HCT116 (cell line): ENCODE data around the gene MAP3K2. TPM values are rescaled to one million over a fixed set of nuclear protein-coding genes. Genes with fewer than 3 reads are reported as not detected.

Experiments used
- ATAC-seq: fragments of 200-7000 bp; cut with Tn5 transposase; 2 replicates; pipeline ENCODE4 v1.9.1; 2020; ENCODE audit warnings: mild to moderate bottlenecking, moderate library complexity
- BruUV-seq: library from RNA; stranded (reverse); fragments of 400-500 nt; replicated peaks from 2 replicates; lab custom pipeline; 2021; lab: Mats Ljungman, UMichigan
- CTCF ChIA-PET: fragments of 300-600 bp; sonication (Branson Sonifier 250); formaldehyde crosslinking; loops from one replicate; lab custom pipeline; 2021; ENCODE audit warnings: antibody characterized with exemption; lab: Charles Lee
- POLR2A ChIA-PET: fragments of 300-600, 350-600 bp; sonication (Branson Sonifier 250); formaldehyde crosslinking; loops from one replicate; lab custom pipeline; 2021; ENCODE audit warnings: antibody characterized with exemption; lab: Charles Lee
- RAD21 ChIA-PET, 2 experiments: fragments of 300-600 bp; sonication (Branson Sonifier 250); formaldehyde crosslinking; loops; one replicate each; lab custom pipeline; 2023; ENCODE audit warnings: low total read pairs in 2 of 2; ENCODE audit not compliant: uncharacterized antibody in 2 of 2, unreplicated experiment in 2 of 2, low non-redundant PET in 1 of 2; lab: Charles Lee
- DNase-seq: peaks from one replicate; pipeline ENCODE4 v3.0.0-alpha.2; 2010; ENCODE audit warnings: low read depth, low spot score
- H2AFZ ChIP-seq: fragments of 200-600 bp; shearing (Covaris generic), sonication (generic); 2 replicates; pipeline ENCODE4 v1.6.1; 2017; ENCODE audit warnings: low read depth, mixed run types, mixed read lengths, antibody characterized with exemption, low read length; ENCODE audit not compliant: poor library complexity, severe bottlenecking
- H3K27ac ChIP-seq: 2 replicates; pipeline ENCODE4 v1.5.1; 2012; ENCODE audit warnings: low read depth, low read length
- H3K27me3 ChIP-seq: fragments of 200-600 bp; sonication (generic); 2 replicates; pipeline ENCODE4 v1.6.1; 2016; ENCODE audit warnings: mixed run types, low read length, mixed read lengths; ENCODE audit not compliant: insufficient read depth
- H3K36me3 ChIP-seq, 2 experiments: fragments of 200-500 bp in 1 of 2; fragments of 200-600 bp in 1 of 2; sonication (Bioruptor generic) in 1 of 2; sonication (generic) in 1 of 2; 2 replicates each; pipeline versions ENCODE4 v1.5.1 to v1.6.1; 2014 to 2016; ENCODE audit warnings: low read length in 2 of 2, inconsistent platforms in 1 of 2, mixed read lengths in 1 of 2, mixed run types in 1 of 2; ENCODE audit not compliant: insufficient read depth in 2 of 2, control insufficient read depth in 1 of 2
- H3K4me1 ChIP-seq, 2 experiments: fragments of 200-600 bp in 1 of 2; sonication (generic) in 1 of 2; 2 replicates each; pipeline versions ENCODE4 v1.5.1 to v1.6.1; 2012 to 2017; ENCODE audit warnings: low read length in 2 of 2, inconsistent platforms in 1 of 2, mild to moderate bottlenecking in 1 of 2, mixed read lengths in 1 of 2, mixed run types in 1 of 2, moderate library complexity in 1 of 2; ENCODE audit not compliant: insufficient read depth in 2 of 2, control insufficient read depth in 1 of 2
- H3K4me2 ChIP-seq: fragments of 200-600 bp; sonication (generic); 2 replicates; pipeline ENCODE4 v1.6.1; 2017; ENCODE audit warnings: mixed run types, low read length, mixed read lengths
- H3K4me3 ChIP-seq, 2 experiments: fragments of 200-600 bp in 1 of 2; sonication (generic) in 1 of 2; replicated peaks in 1 of 2; 2 replicates each; pipeline ENCODE4 v1.5.1; 2011 to 2016; ENCODE audit warnings: low read length in 2 of 2, control low read depth in 1 of 2, low read depth in 1 of 2, mild to moderate bottlenecking in 1 of 2, mixed read lengths in 1 of 2, mixed run types in 1 of 2
- H3K79me2 ChIP-seq: fragments of 200-600 bp; sonication (generic); 2 replicates; pipeline ENCODE4 v1.6.1; 2017; ENCODE audit warnings: mild to moderate bottlenecking, mixed run types, low read length, moderate library complexity, mixed read lengths; ENCODE audit not compliant: insufficient read depth
- H3K9ac ChIP-seq: fragments of 200-600 bp; sonication (generic); 2 replicates; pipeline ENCODE4 v1.6.1; 2016; ENCODE audit warnings: low read length, mixed read lengths
- H3K9me2 ChIP-seq: fragments of 200-600 bp; sonication (generic), shearing (Covaris generic); 2 replicates; pipeline ENCODE4 v1.6.1; 2017; ENCODE audit warnings: mixed run types, mild to moderate bottlenecking, moderate library complexity; ENCODE audit not compliant: insufficient read depth
- H3K9me3 ChIP-seq, 2 experiments: fragments of 200-500 bp in 1 of 2; fragments of 200-600 bp in 1 of 2; sonication (Bioruptor generic) in 1 of 2; sonication (generic) in 1 of 2; 2 replicates each; pipeline ENCODE4 v1.6.1; 2014 to 2017; ENCODE audit warnings: low read length in 2 of 2, mixed read lengths in 2 of 2, inconsistent platforms in 1 of 2, low read depth in 1 of 2, mild to moderate bottlenecking in 1 of 2, mixed run types in 1 of 2, moderate library complexity in 1 of 2; ENCODE audit not compliant: control insufficient read depth in 1 of 2, insufficient read depth in 1 of 2
- H4K20me1 ChIP-seq: fragments of 200-600 bp; sonication (generic), shearing (Covaris generic); 2 replicates; pipeline ENCODE4 v1.6.1; 2017; ENCODE audit warnings: mixed run types, mild to moderate bottlenecking, moderate library complexity; ENCODE audit not compliant: insufficient read depth
- EZH2 ChIP-seq: fragments of 200-600 bp; sonication (generic); IDR thresholded peaks from 2 replicates; pipeline ENCODE4 v1.6.1; 2017; ENCODE audit warnings: antibody characterized with exemption, mixed run types
- EZH2phosphoT487 ChIP-seq: fragments of 200-600 bp; IDR thresholded peaks from 2 replicates; pipeline ENCODE4 v1.6.1; 2018; ENCODE audit warnings: antibody characterized with exemption, borderline replicate concordance
- FOSL1 ChIP-seq: IDR thresholded peaks from 2 replicates; pipeline ENCODE4 v1.6.1; 2012; ENCODE audit warnings: low read depth
- RAD21 ChIP-seq: IDR thresholded peaks from 2 replicates; pipeline ENCODE4 v1.6.1; 2012; ENCODE audit warnings: low read depth, mild to moderate bottlenecking
- SIN3A ChIP-seq: IDR thresholded peaks from 2 replicates; pipeline ENCODE4 v1.6.1; 2012; ENCODE audit warnings: low read depth
- TCF7L2 ChIP-seq: IDR thresholded peaks from 2 replicates; pipeline ENCODE4 v1.7.0; 2011; ENCODE audit warnings: borderline replicate concordance, inconsistent platforms; ENCODE audit not compliant: insufficient read depth, insufficient read length; ENCODE audit errors: extremely low read depth
- YY1 ChIP-seq: IDR thresholded peaks from 2 replicates; pipeline ENCODE4 v1.6.1; 2011; ENCODE audit warnings: low read length, low read depth, moderate library complexity, mild to moderate bottlenecking; ENCODE audit not compliant: insufficient replicate concordance; ENCODE audit errors: extremely low read depth
- intact Hi-C: fragments of 100-400 bp; cut with micrococcal nuclease; formaldehyde crosslinking; loops from 2 replicates; pipeline ENCODE4 v1.10.0; 2022
- total RNA-seq: library from RNA; stranded (reverse); gene quantifications from one replicate; pipeline ENCODE4 v1.2.1, GENCODE V29; 2021; ENCODE audit not compliant: unreplicated experiment
- TF ChIP-seq, protein P1 (sequence below): IDR thresholded peaks from 2 replicates; pipeline ENCODE4 v1.6.1; 2012; ENCODE audit warnings: low read depth
- TF ChIP-seq, protein P2 (sequence below): IDR thresholded peaks from 2 replicates; pipeline ENCODE4 v1.6.1; 2011; ENCODE audit warnings: mild to moderate bottlenecking, low read length, moderate library complexity; ENCODE audit not compliant: insufficient replicate concordance; ENCODE audit errors: extremely low read depth

The MAP3K2 gene
- total RNA-seq, 1 experiment from 2014 or later = 44.5 TPM

DNA sequence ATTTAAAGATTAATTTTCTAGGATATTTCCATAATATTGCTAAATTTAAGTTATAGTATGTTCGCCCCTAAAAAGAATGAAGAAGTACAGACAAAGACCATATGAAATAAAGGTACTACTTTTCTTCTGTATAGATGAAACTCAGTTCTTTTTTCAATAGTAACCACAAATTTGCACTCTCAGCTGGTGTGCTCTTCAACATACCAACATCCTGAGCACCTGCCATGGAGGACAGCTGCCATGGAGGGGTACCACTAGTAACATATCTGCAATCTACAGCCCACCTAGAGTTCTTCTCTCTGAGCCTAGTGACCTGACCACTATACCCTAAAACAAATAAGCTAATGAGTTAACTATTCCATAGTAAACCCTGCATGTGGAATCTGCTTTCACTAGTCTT, 57.0 kb downstream of the MAP3K2 start:
- ChIA-PET CTCF (no interaction called here), RAD21 (no interaction called here)

More for the DNA sequence above, 57.0 kb downstream of the MAP3K2 start:
- no TSS peak for BruUV-seq
- H2AFZ ChIP-seq = no peak overlapping the region
- intact Hi-C loops = no loop called here
- H3K9ac ChIP-seq = no peak overlapping the region
- no peaks in the 10 kb centered on the region for H3K9me3 ChIP-seq
- no peak for ATAC-seq
- no peaks in the 10 kb centered on the region for H3K79me2 ChIP-seq
- H3K4me2 ChIP-seq = no peak overlapping the region
- no peak overlapping the region for H3K4me3 ChIP-seq
- POLR2A ChIA-PET = no interaction called here
- H3K36me3 ChIP-seq = peaks cover 0 to 8% of the 10 kb centered on the region in 2 experiments; a peak in 1 of 4 replicates
- no peaks in the 10 kb centered on the region for H3K4me1 ChIP-seq
- H4K20me1 ChIP-seq = no peaks in the 10 kb centered on the region
- H3K9me2 ChIP-seq = no peaks in the 10 kb centered on the region
- DNase-seq = no peak
- no peak overlapping the region for H3K27ac ChIP-seq
- TF ChIP-seq, protein P1, sequence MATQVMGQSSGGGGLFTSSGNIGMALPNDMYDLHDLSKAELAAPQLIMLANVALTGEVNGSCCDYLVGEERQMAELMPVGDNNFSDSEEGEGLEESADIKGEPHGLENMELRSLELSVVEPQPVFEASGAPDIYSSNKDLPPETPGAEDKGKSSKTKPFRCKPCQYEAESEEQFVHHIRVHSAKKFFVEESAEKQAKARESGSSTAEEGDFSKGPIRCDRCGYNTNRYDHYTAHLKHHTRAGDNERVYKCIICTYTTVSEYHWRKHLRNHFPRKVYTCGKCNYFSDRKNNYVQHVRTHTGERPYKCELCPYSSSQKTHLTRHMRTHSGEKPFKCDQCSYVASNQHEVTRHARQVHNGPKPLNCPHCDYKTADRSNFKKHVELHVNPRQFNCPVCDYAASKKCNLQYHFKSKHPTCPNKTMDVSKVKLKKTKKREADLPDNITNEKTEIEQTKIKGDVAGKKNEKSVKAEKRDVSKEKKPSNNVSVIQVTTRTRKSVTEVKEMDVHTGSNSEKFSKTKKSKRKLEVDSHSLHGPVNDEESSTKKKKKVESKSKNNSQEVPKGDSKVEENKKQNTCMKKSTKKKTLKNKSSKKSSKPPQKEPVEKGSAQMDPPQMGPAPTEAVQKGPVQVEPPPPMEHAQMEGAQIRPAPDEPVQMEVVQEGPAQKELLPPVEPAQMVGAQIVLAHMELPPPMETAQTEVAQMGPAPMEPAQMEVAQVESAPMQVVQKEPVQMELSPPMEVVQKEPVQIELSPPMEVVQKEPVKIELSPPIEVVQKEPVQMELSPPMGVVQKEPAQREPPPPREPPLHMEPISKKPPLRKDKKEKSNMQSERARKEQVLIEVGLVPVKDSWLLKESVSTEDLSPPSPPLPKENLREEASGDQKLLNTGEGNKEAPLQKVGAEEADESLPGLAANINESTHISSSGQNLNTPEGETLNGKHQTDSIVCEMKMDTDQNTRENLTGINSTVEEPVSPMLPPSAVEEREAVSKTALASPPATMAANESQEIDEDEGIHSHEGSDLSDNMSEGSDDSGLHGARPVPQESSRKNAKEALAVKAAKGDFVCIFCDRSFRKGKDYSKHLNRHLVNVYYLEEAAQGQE = no peak
- no peak for TF ChIP-seq TCF7L2
- TF ChIP-seq EZH2 = no peak
- no peak for TF ChIP-seq SIN3A
- TF ChIP-seq YY1 = no peak
- TF ChIP-seq EZH2phosphoT487 = no peak
- TF ChIP-seq, protein P2, sequence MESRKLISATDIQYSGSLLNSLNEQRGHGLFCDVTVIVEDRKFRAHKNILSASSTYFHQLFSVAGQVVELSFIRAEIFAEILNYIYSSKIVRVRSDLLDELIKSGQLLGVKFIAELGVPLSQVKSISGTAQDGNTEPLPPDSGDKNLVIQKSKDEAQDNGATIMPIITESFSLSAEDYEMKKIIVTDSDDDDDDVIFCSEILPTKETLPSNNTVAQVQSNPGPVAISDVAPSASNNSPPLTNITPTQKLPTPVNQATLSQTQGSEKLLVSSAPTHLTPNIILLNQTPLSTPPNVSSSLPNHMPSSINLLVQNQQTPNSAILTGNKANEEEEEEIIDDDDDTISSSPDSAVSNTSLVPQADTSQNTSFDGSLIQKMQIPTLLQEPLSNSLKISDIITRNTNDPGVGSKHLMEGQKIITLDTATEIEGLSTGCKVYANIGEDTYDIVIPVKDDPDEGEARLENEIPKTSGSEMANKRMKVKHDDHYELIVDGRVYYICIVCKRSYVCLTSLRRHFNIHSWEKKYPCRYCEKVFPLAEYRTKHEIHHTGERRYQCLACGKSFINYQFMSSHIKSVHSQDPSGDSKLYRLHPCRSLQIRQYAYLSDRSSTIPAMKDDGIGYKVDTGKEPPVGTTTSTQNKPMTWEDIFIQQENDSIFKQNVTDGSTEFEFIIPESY = no peak
- no peak for TF ChIP-seq FOSL1
- no peak for TF ChIP-seq RAD21
- no peaks in the 10 kb centered on the region for H3K27me3 ChIP-seq
